T-cell (primary cell): ENCODE data around the gene PCDH1. TPM values are rescaled to one million over a fixed set of nuclear protein-coding genes. Genes with fewer than 3 reads are reported as not detected.

ENCODE experiments used
- ATAC-seq, 4 experiments: fragments of 200-7000 bp in 3 of 4; fragments of 150-1000 bp in 1 of 4; cut with Tn5 transposase; replicated peaks in 1 of 4; 1 replicate in 3 of 4; 2 replicates in 1 of 4; pipeline ENCODE4 v1.10.0; 2021; ENCODE audit warnings: moderate library complexity in 3 of 4, mild to moderate bottlenecking in 2 of 4, moderate number of reproducible peaks in 1 of 4
- CTCF ChIA-PET, 2 donors: fragments of 300-600 bp; sonication (Branson Sonifier 250); formaldehyde crosslinking; loops; one replicate each; lab custom pipeline; 2022; ENCODE audit warnings: antibody characterized with exemption in 2 of 2; lab: Charles Lee
- POLR2A ChIA-PET, 2 donors: fragments of 300-600 bp; sonication (Branson Sonifier 250); formaldehyde crosslinking; loops; one replicate each; lab custom pipeline; 2022; ENCODE audit warnings: antibody characterized with exemption in 2 of 2; lab: Charles Lee
- DNase-seq, 35 experiments: peaks; one replicate each; pipeline versions ENCODE4 v3.0.0 to v3.0.0-alpha.2; 2013 to 2023
- H3K27ac ChIP-seq: one replicate; pipeline ENCODE4 v1.5.1; 2013; ENCODE audit warnings: low read length
- H3K27me3 ChIP-seq, 2 experiments: replicated peaks in 1 of 2; 1 replicate in 1 of 2; 2 replicates in 1 of 2; pipeline versions ENCODE4 v1.6.1 to v1.7.0; 2013; ENCODE audit warnings: low read length in 1 of 2, mixed read lengths in 1 of 2; ENCODE audit not compliant: control insufficient read depth in 2 of 2, insufficient read depth in 2 of 2; ENCODE audit errors: extremely low read depth in 1 of 2
- H3K36me3 ChIP-seq, 2 donors: 1 replicate in 1 of 2; 2 replicates in 1 of 2; pipeline versions ENCODE4 v1.6.1 to v1.7.0; 2013; ENCODE audit warnings: low read length in 1 of 2; ENCODE audit not compliant: control insufficient read depth in 2 of 2, insufficient read depth in 1 of 2; ENCODE audit errors: extremely low read depth in 1 of 2
- H3K4me1 ChIP-seq, 2 experiments: 1 replicate in 1 of 2; 2 replicates in 1 of 2; pipeline versions ENCODE4 v1.6.1 to v1.7.0; 2013; ENCODE audit warnings: low read length in 2 of 2, mixed read lengths in 1 of 2; ENCODE audit not compliant: insufficient read depth in 2 of 2, control insufficient read depth in 1 of 2; ENCODE audit errors: extremely low read depth in 1 of 2
- H3K4me3 ChIP-seq, 2 donors: 1 replicate in 1 of 2; 2 replicates in 1 of 2; pipeline versions ENCODE4 v1.5.1 to v1.7.0; 2013; ENCODE audit warnings: mild to moderate bottlenecking in 2 of 2, low read length in 1 of 2, moderate library complexity in 1 of 2; ENCODE audit not compliant: control insufficient read depth in 1 of 2; ENCODE audit errors: extremely low read depth in 1 of 2
- H3K9me3 ChIP-seq: 2 replicates; pipeline ENCODE4 v1.7.0; 2013
- H3K27ac Mint-ChIP-seq, 2 donors: one replicate each; pipeline ENCODE4 v1.8.0; 2020 to 2021; ENCODE audit warnings: mild to moderate bottlenecking in 2 of 2, mixed read lengths in 2 of 2
- H3K27me3 Mint-ChIP-seq, 2 donors: one replicate each; pipeline ENCODE4 v1.8.0; 2021 to 2022; ENCODE audit warnings: mixed read lengths in 2 of 2
- H3K36me3 Mint-ChIP-seq: one replicate; pipeline ENCODE4 v1.8.0; 2021; ENCODE audit warnings: mixed read lengths
- H3K4me1 Mint-ChIP-seq, 3 donors: one replicate each; pipeline ENCODE4 v1.8.0; 2020 to 2022; ENCODE audit warnings: mixed read lengths in 3 of 3, mild to moderate bottlenecking in 1 of 3
- H3K4me3 Mint-ChIP-seq, 3 donors: one replicate each; pipeline ENCODE4 v1.8.0; 2020 to 2022; ENCODE audit warnings: mild to moderate bottlenecking in 3 of 3, mixed read lengths in 3 of 3, moderate library complexity in 3 of 3
- H3K9me3 Mint-ChIP-seq, 3 donors: one replicate each; pipeline ENCODE4 v1.8.0; 2020 to 2022; ENCODE audit warnings: mixed read lengths in 3 of 3
- WGBS: methylation state at CpG from one replicate; pipeline ENCODE4 v1.1.5; 2013; ENCODE audit warnings: missing lambda C conversion rate; ENCODE audit not compliant: insufficient coverage; 5-methylcytosine and 5-hydroxymethylcytosine counted together
- total RNA-seq, 35 experiments: library from RNA in 6 of 35; stranded (reverse) in 6 of 35; fragments of 120-200 nt in 1 of 35; gene quantifications; one replicate each; pipeline versions ENCODE4 v1.2.1 to v1.2.4 and lab custom pipeline; 2013 to 2026

Gene PCDH1
- total RNA-seq, 5 donors from 2014 or later (not counting 1 experiment from before 2014, with no cell fraction given): 0.23 to 3.0 (median 0.82) TPM

- Histone ChIP-seq H3K4me1 (peaks cover 0 to 10% of the 10 kb centered on the region in 2 experiments), H3K9me3 (no peaks in the 10 kb centered on the region), H3K36me3 (no peaks in the 10 kb centered on the region), H3K27me3 (peaks cover 2 to 58% of the 10 kb centered on the region in 2 experiments), H3K27ac (no peak overlapping the region), H3K4me3 (no peak overlapping the region)
- 51% methylated on average over 5 of the region's 9 CpGs for WGBS
- ChIA-PET POLR2A (no interaction called here), CTCF (interaction anchor here (0.6 to 0.7 kb wide), 2 partner anchors 99 to 112 kb away, joined by 3 to 7 read pairs; no protein-coding TSS in a partner anchor)
- DNase-seq (peak in 19 of 35 experiments; percentile 2 to 50 (median 10)), ATAC-seq (peak in 2 of 4 experiments; percentile 49 to 50)
- Mint-ChIP-seq H3K9me3 (no peaks in the 10 kb centered on the region), H3K36me3 (no peaks in the 10 kb centered on the region), H3K4me3 (no peak overlapping the region), H3K27me3 (peaks cover 28 to 64% of the 10 kb centered on the region in 2 donors), H3K27ac (no peak overlapping the region), H3K4me1 (peaks cover 0 to 5% (median 5%) of the 10 kb centered on the region in 3 donors)
Measured at GRCh38 chr5:141814064-141814964, 63.9 kb downstream of the PCDH1 start.

GRCh38 chr5:141812512-141812911 is 65.7 kb downstream of the PCDH1 start:
- no peak overlapping the region for H3K27ac Mint-ChIP-seq
- ATAC-seq (no peak), DNase-seq (no peak)
- POLR2A ChIA-PET: interaction anchor here in 1 of 2 donors (0.8 kb wide), 1 partner anchor 17 kb away, joined by 3 read pairs; no protein-coding TSS in a partner anchor
- H3K4me3 Mint-ChIP-seq: no peak overlapping the region
- 64% methylated on average over 1 of the region's 2 CpGs for WGBS
- no peaks in the 10 kb centered on the region for H3K9me3 Mint-ChIP-seq
- CTCF ChIA-PET: interaction anchor here in 1 of 2 donors (1.2 kb wide), 1 partner anchor 121 kb away, joined by 4 read pairs; no protein-coding TSS in a partner anchor
- Histone ChIP-seq H3K4me3 (no peak overlapping the region), H3K36me3 (no peaks in the 10 kb centered on the region), H3K27ac (no peak overlapping the region), H3K4me1 (peaks cover 0 to 10% of the 10 kb centered on the region in 2 experiments), H3K9me3 (no peaks in the 10 kb centered on the region), H3K27me3 (peaks cover 2 to 63% of the 10 kb centered on the region in 2 experiments)
- H3K27me3 Mint-ChIP-seq: peaks cover 42 to 68% of the 10 kb centered on the region in 2 donors
- H3K4me1 Mint-ChIP-seq: peaks cover 0 to 5% (median 5%) of the 10 kb centered on the region in 3 donors
- no peaks in the 10 kb centered on the region for H3K36me3 Mint-ChIP-seq

GRCh38 chr5:141811287-141812155 is 66.7 kb downstream of the PCDH1 start:
- ChIA-PET POLR2A (no interaction called here), CTCF (interaction anchor here (0.7 to 1.2 kb wide), 4 partner anchors 66 to 177 kb away, joined by 3 to 5 read pairs (median 4); partner anchors contain the start of gene PCDH1 (in 1 of the 2))
- no peaks in the 10 kb centered on the region for H3K9me3 Mint-ChIP-seq
- Histone ChIP-seq H3K4me1 (peaks cover 0 to 10% of the 10 kb centered on the region in 2 experiments), H3K4me3 (no peak overlapping the region), H3K9me3 (no peaks in the 10 kb centered on the region), H3K27ac (no peak overlapping the region), H3K36me3 (no peaks in the 10 kb centered on the region), H3K27me3 (peaks cover 2 to 67% of the 10 kb centered on the region in 2 experiments)
- H3K27ac Mint-ChIP-seq: no peak overlapping the region
- peaks cover 50 to 69% of the 10 kb centered on the region in 2 donors for H3K27me3 Mint-ChIP-seq
- ATAC-seq (peak; percentile 65 to 69 (median 69)), DNase-seq (peak in 24 of 35 experiments; percentile 2 to 54 (median 18))
- H3K36me3 Mint-ChIP-seq: no peaks in the 10 kb centered on the region
- WGBS: 40% methylated on average over 19 of the region's 29 CpGs
- H3K4me1 Mint-ChIP-seq: peaks cover 0 to 5% (median 5%) of the 10 kb centered on the region in 3 donors
- no peak overlapping the region for H3K4me3 Mint-ChIP-seq

- Mint-ChIP-seq H3K9me3 (no peaks in the 10 kb centered on the region), H3K27ac (no peak overlapping the region), H3K4me3 (no peak overlapping the region), H3K36me3 (no peaks in the 10 kb centered on the region), H3K4me1 (peaks cover 0 to 5% (median 5%) of the 10 kb centered on the region in 3 donors), H3K27me3 (peaks cover 54 to 70% of the 10 kb centered on the region in 2 donors)
- Histone ChIP-seq H3K4me3 (no peak overlapping the region), H3K4me1 (peaks cover 0 to 10% of the 10 kb centered on the region in 2 experiments), H3K27ac (no peak overlapping the region), H3K36me3 (no peaks in the 10 kb centered on the region), H3K9me3 (no peaks in the 10 kb centered on the region), H3K27me3 (peaks cover 2 to 71% of the 10 kb centered on the region in 2 experiments)
- CTCF ChIA-PET: interaction anchor here (0.7 to 0.9 kb wide), 2 partner anchors 67 to 176 kb away, joined by 3 to 5 read pairs; partner anchors contain the start of gene PCDH1 (in 1 of the 2)
- POLR2A ChIA-PET: no interaction called here
- 88% methylated on average over 1 of the region's 3 CpGs for WGBS
- DNase-seq (no peak), ATAC-seq (no peak)
Measured at GRCh38 chr5:141810702-141811101, 67.5 kb downstream of the PCDH1 start.

GRCh38 chr5:141809380-141810096 is 68.7 kb downstream of the PCDH1 start:
- Mint-ChIP-seq H3K27me3 (peaks cover 64 to 75% of the 10 kb centered on the region in 2 donors), H3K27ac (no peak overlapping the region), H3K4me3 (no peak overlapping the region), H3K4me1 (peaks cover 0 to 5% (median 3%) of the 10 kb centered on the region in 3 donors), H3K9me3 (no peaks in the 10 kb centered on the region), H3K36me3 (no peaks in the 10 kb centered on the region)
- ATAC-seq (no peak), DNase-seq (no peak)
- ChIA-PET POLR2A (no interaction called here), CTCF (interaction anchor here in 1 of 2 donors (0.6 kb wide), 1 partner anchor 107 kb away, joined by 3 read pairs; no protein-coding TSS in a partner anchor)
- Histone ChIP-seq H3K27me3 (peaks cover 4 to 67% of the 10 kb centered on the region in 2 experiments), H3K4me3 (no peak overlapping the region), H3K9me3 (no peaks in the 10 kb centered on the region), H3K27ac (no peak overlapping the region), H3K4me1 (peaks cover 0 to 9% of the 10 kb centered on the region in 2 experiments), H3K36me3 (no peaks in the 10 kb centered on the region)
- WGBS: 73% methylated on average over 14 of the region's 15 CpGs
